Activated CD4-positive, alpha-beta T cell treated with anti-CD3 and anti-CD28 coated beads for 4 hours (primary cell): ENCODE measurements around the gene GDF2.

Source experiments
- DNase-seq, 2 donors: peaks; one replicate each; pipeline ENCODE4 v3.0.0-alpha.2; 2020

Gene GDF2

DNA sequence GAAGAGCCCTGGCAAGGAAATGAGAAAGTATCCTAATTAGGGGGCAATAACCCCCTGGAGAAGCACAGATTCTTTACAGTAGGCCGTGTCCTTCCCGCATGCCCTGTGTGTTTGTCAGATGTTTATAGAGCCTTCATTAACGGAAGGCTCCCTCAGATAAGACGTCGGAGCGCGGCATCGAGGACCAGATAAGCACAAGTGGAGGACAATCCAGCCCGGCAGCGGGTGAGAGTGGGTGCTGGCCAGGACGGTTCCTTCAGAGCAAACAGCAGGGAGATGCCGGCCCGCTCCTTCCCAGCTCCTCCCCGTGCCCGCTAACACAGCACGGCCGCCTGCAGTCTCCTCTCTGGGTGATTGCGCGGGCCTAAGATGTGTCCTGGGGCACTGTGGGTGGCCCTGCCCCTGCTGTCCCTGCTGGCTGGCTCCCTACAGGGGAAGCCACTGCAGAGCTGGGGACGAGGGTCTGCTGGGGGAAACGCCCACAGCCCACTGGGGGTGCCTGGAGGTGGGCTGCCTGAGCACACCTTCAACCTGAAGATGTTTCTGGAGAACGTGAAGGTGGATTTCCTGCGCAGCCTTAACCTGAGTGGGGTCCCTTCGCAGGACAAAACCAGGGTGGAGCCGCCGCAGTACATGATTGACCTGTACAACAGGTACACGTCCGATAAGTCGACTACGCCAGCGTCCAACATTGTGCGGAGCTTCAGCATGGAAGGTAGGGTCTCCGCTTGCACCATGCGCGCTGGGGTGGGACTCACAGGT is at the start of gene GDF2:
TSS of gene GDF2 (plus strand) at position 155 of the 762 bp plus-strand sequence. CDS start at position 370, 215 bp downstream.
- no peak for DNase-seq

DNA sequence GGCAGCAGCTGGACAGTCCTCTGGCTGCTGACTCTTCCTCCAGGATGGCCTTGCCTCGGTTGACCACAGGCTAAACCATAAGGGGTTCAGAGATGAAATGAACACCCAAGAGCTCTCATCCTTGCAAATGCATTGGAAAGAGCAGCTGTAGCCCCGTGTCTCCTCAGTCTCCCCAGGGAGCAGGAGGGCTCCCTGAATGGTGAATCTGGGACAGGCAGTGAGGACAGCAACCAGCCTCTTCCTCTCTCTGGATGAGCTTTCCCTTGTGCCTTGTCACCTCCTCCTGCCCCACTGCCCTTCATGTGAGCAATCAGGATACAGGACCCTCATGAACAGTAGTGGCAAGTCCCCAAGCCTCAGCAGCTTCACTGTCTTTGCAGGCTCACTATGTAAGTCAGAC is 46.2 kb upstream of the GDF2 start:
- DNase-seq: no peak

- DNase-seq: no peak
Observed at GRCh38 chr10:47276576-47277351, 45.5 kb upstream of the GDF2 start.

- peak; percentile 24 to 40 for DNase-seq
Observed at GRCh38 chr10:47277352-47278151, 44.7 kb upstream of the GDF2 start.

- DNase-seq: no peak
Observed at GRCh38 chr10:47278152-47278473, 44.1 kb upstream of the GDF2 start.

- DNase-seq: no peak
Observed at GRCh38 chr10:47278720-47279119, 43.5 kb upstream of the GDF2 start.

- no peak for DNase-seq
Observed at GRCh38 chr10:47279276-47279675, 43.0 kb upstream of the GDF2 start.

GRCh38 chr10:47282005-47282656 is 40.1 kb upstream of the GDF2 start:
- no peak for DNase-seq

- no peak for DNase-seq
Observed at GRCh38 chr10:47282657-47283018, 39.6 kb upstream of the GDF2 start.

GRCh38 chr10:47283101-47283630 is 39.1 kb upstream of the GDF2 start:
- no peak for DNase-seq

DNA sequence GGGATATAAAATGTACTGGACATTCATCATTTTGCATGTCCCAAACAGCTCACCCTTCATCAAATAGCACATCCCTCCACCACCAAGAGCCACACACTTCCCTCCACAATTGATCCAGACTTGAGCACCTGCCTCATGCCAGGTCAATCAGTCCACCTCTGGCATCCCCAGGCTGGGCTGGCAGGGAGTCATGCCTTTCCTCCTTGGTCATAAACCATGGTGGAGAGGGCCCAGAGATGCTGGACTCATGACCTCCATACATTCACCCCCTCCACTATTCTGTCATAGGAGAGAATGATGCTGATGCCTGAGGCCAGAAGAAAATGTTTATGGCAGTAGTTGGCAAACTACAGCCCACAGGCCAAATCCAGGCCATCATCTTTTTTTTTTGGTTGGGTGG is 38.4 kb upstream of the GDF2 start:
- no peak for DNase-seq

DNA sequence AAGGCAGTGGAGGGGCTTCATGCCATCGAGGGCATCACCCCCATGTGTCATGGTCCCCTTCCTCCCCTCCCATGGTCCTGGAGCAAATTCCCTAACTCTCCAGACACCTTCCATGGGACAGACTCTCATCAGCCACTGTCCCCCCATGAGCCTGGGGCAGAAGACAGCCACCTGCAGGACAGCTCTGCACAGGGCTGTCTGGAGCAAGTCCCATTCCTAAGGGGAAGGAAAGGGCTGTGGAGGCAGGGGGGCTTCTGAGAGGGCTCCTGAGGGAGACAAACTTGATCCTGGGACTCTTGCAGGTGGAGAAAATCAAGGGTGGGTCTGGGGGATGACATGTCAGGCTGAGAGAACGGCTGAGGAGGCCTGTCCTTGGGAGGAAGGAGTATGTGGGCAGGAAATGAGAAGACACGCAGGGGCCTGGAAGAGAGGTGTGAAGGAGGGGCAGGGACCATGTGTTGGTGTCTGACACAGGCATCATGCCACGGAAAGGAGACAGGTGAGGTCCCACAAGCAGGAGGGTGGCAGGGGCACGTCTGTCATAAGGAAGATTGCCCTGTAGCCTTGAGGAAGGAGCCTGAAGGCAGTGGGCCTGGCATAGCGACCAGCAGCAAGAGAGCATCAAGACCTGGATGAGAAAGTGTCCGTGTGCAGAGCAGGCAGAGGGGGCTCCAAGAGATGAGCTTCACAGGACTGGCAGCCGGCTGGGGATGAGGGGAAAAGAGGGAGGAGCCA is 36.7 kb upstream of the GDF2 start:
- DNase-seq: no peak

- DNase-seq: no peak
Observed at GRCh38 chr10:47286116-47286505, 36.1 kb upstream of the GDF2 start.

DNA sequence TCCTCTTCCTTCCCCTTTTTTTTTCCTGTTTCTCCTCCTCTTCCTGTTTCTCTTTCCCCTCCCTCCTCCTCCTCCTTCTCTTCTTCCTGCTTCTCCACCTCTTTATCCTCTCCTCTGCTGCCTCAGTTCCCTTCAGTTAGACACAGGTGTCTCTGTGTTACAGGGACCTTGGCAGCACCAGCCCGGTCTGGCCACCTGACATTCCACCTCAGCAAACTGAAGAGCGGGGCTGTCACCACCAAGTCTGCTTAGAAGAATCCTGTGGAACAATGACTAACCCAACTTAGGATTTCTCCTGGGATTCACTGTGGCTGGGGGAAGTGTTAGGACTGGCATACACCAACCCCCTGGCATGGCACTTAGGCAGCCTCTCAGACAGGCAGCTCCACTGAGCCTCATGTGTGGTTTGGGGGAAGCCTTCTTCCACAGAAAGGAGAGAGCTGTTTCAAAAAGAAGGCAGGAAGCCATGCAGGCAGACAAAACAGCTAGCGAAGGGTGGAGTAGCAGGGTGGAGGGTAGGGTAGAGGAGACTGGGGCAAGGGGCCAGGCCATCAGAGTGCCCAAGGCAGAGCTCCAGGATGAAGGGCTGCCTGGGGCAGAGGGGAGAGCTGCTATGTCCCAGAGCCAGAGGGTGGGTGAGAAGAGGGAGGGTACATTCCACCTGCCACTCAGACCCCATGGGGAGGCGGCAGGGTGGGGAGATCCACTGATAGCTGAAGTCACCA is 35.5 kb upstream of the GDF2 start:
- no peak for DNase-seq

- DNase-seq: no peak
Observed at GRCh38 chr10:47287365-47287802, 34.9 kb upstream of the GDF2 start.

DNA sequence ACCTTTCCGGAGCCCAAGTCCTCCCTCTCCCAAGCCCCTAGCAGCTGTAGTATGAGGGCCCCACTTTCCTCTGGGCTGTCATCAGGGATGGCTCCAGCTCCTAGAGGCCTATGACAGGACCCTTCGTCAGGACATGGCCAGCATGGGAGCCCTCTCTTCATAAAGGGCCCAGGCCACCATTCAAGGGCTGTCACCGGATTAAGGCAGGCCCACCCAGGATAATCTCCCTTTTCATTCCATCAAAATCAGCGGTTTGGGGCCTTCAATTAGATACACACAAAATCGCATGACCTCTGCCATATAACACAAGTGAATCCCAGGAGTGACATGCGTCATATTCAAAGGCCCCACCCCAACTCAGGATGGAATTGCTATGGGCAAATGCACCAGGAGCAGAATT is 34.4 kb upstream of the GDF2 start:
- no peak for DNase-seq

DNA sequence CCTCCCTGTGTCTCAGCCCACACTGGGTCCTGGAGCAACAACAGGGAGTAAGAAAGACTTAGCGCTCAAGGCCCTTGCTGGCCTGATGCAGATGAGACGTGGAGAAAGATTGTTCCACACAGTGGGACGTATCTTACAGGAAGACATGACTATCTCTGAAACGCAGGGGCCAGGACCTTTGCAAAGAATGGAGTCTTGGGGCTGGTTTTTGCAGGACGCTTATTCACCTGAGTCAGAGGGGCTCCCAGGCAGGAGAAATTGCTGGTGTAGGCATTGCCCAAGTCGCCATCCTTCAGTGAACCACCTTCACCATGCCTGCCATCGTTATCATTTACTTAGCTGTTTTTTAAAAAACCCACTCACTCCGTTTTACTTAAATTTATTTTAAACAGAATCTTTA is 34.0 kb upstream of the GDF2 start:
- no peak for DNase-seq

DNA sequence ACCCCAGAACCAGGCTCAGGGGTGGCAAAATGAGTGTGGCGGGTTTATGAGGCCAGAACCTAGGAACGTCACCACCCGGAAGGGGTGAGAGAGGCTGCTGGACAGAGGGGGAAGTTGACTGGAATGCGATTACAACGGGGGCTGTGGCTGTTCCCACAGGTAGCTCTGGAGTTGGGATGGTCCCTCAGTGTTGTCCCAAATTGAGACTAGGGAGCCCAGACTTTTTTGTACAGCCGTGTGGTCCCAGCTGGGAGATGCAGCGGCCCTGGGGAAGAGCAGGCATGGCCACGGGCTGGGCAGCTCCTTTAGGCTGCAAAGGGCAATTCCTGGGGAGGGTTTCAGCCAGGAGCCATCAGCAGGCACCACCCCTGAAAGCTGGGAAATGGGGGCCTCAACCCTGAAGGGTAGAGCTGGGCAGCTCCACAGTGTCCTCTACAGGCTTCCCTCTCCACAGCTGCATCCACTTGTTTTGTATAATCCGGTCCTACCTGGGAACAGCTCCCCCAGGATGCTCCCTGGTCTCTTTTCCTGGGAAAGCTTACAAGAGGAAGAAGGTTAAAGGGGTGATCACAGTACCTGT is 33.2 kb upstream of the GDF2 start:
- DNase-seq: no peak

DNA sequence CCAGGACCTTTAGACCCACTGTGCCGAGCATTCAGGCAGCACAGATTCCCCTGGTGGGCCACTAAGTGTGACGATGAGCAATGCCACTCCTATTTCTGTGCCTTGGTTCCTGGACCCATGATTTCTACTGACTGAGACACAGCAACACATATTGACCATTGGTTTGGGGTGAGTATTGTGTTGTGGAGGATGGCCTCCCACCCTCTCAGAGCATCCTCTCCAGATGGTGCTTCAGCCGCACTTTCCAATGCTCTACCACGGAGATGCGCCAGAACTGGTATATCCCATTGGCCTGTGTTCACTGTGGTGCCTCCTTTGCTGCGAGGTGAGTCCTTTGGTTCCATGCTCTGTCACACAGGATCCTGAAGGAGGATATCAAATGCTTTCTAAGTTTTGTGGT is 32.3 kb upstream of the GDF2 start:
- DNase-seq: no peak

- DNase-seq: no peak
Observed at GRCh38 chr10:47290338-47290737, 31.9 kb upstream of the GDF2 start.

DNA sequence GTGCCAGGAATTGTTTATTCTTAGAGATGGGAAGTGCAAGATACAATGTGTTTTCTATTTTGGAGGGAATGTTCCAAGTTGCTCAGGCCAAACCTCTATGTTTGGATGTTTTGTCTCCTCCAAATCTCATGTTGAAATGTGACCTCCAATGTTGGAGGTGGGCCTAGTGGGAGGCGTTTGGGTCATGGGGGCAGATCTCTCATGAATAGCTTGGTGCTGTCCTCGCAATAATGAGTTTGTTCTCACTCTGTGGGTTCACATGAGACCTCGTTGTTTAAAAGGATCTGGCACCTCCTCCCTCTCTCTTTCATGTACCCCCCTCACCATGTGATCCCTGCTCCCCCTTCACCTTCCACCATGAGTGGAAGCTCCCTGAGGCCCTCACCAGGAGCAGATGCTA is 30.6 kb upstream of the GDF2 start:
- DNase-seq: no peak
